OCI-LY7 (cell line): Measurements from ENCODE around the gene CYP19A1. TPM values are rescaled to one million over a fixed set of nuclear protein-coding genes. Genes with fewer than 3 reads are reported as not detected.

Experiments
- BruUV-seq: library from RNA; stranded (reverse); fragments of 400-500 nt; replicated peaks from 2 replicates; lab custom pipeline; 2021; lab: Mats Ljungman, UMichigan
- CTCF ChIA-PET: fragments of 300-600 bp; sonication (Branson Sonifier 250); formaldehyde crosslinking; loops from one replicate; lab custom pipeline; 2022; ENCODE audit warnings: antibody characterized with exemption; ENCODE audit not compliant: unreplicated experiment; lab: Charles Lee
- POLR2A ChIA-PET: fragments of 300-600 bp; sonication (Branson Sonifier 250); formaldehyde crosslinking; loops from one replicate; lab custom pipeline; 2022; ENCODE audit warnings: antibody characterized with exemption; lab: Charles Lee
- DNase-seq: peaks from one replicate; pipeline ENCODE4 v3.0.0-alpha.2; 2015; ENCODE audit warnings: low spot score
- H2AFZ ChIP-seq: fragments of 200-600 bp; sonication (generic), shearing (Covaris generic); 2 replicates; pipeline ENCODE4 v1.6.1; 2014; ENCODE audit warnings: mild to moderate bottlenecking, antibody characterized with exemption, low read length, moderate library complexity
- H3K27ac ChIP-seq: fragments of 200-600 bp; sonication (generic); 2 replicates; pipeline ENCODE4 v1.5.1; 2014; ENCODE audit warnings: mixed run types, low read depth, mild to moderate bottlenecking, moderate library complexity, low read length, inconsistent platforms; ENCODE audit not compliant: poor library complexity, severe bottlenecking
- H3K36me3 ChIP-seq: fragments of 200-600 bp; sonication (generic); 2 replicates; pipeline ENCODE4 v1.6.1; 2014; ENCODE audit warnings: mild to moderate bottlenecking, antibody characterized with exemption, low read length, moderate library complexity, mixed read lengths; ENCODE audit not compliant: insufficient read depth
- H3K4me1 ChIP-seq: fragments of 200-600 bp; sonication (generic); 2 replicates; pipeline ENCODE4 v1.5.1; 2014; ENCODE audit warnings: mild to moderate bottlenecking, low read length; ENCODE audit not compliant: insufficient read depth, poor library complexity, severe bottlenecking
- H3K4me2 ChIP-seq: fragments of 200-600 bp; sonication (generic); 2 replicates; pipeline ENCODE4 v1.6.1; 2014; ENCODE audit warnings: mild to moderate bottlenecking, low read length
- H3K4me3 ChIP-seq: fragments of 200-600 bp; sonication (generic); 2 replicates; pipeline ENCODE4 v1.5.1; 2014; ENCODE audit warnings: mild to moderate bottlenecking, low read depth, low read length; ENCODE audit not compliant: poor library complexity, severe bottlenecking
- H3K79me2 ChIP-seq: fragments of 200-600 bp; sonication (generic); 2 replicates; pipeline ENCODE4 v1.6.1; 2016; ENCODE audit warnings: low read depth, mild to moderate bottlenecking, low read length, moderate library complexity, mixed read lengths; ENCODE audit not compliant: insufficient read depth
- H3K9me2 ChIP-seq: fragments of 200-600 bp; sonication (generic); 2 replicates; pipeline ENCODE4 v1.6.1; 2016; ENCODE audit warnings: mild to moderate bottlenecking, low read length, mixed read lengths; ENCODE audit not compliant: insufficient read depth
- H3K9me3 ChIP-seq: fragments of 200-600 bp; sonication (generic); 2 replicates; pipeline ENCODE4 v1.6.1; 2014; ENCODE audit warnings: mild to moderate bottlenecking, mixed run types, low read length, mixed read lengths
- H4K20me1 ChIP-seq: fragments of 200-600 bp; sonication (generic); 2 replicates; pipeline ENCODE4 v1.6.1; 2014; ENCODE audit warnings: mild to moderate bottlenecking, antibody characterized with exemption, low read length, moderate library complexity, mixed read lengths; ENCODE audit not compliant: insufficient read depth
- EZH2phosphoT487 ChIP-seq: fragments of 200-600 bp; sonication (generic); IDR thresholded peaks from 2 replicates; pipeline ENCODE4 v1.6.1; 2018; ENCODE audit warnings: low read depth, borderline replicate concordance, mild to moderate bottlenecking, mixed run types, antibody characterized with exemption, low read length, moderate library complexity, mixed read lengths
- intact Hi-C: fragments of 100-400 bp; cut with micrococcal nuclease; formaldehyde crosslinking; loops from one replicate; pipeline ENCODE4 v1.10.0; 2022; ENCODE audit not compliant: unreplicated experiment
- total RNA-seq, 2 experiments: library from RNA; depleted of rRNA in 1 of 2; stranded (reverse); fragments of >200 nt in 1 of 2; shearing (Covaris generic) in 1 of 2; gene quantifications; 2 replicates each; pipeline ENCODE4 v1.2.3, GENCODE V29; 2014 to 2022
- TF ChIP-seq, protein P1 (sequence below): fragments of 200-600 bp; sonication (generic); conservative IDR thresholded peaks from 2 replicates; pipeline ENCODE4 v1.5.1; 2014; ENCODE audit warnings: mild to moderate bottlenecking, antibody characterized with exemption, low read length, moderate library complexity, mixed read lengths

CYP19A1 gene
- total RNA-seq, 2 experiments from 2014 or later, result 0.13 TPM; not detected in 1

DNA sequence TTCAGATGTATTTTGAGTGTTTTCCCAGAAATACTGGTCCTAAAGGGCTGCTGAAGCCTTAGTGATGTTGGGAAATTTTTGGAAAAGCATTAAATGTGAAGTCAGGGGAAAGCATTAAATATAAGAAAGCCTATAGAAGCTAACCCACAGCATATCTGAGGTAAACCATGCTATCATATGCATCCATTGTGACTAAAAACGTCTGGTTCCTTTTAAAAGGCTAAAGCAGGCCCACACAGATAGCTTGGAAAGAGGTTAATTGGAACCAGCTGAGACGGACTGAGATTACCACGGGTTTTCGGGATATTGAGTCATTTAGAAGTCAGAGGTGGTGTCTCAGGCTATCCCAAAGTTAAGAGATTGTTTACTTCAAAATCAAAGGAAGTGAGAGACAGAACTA is 78.2 kb downstream of the CYP19A1 start:
- Histone ChIP-seq H4K20me1 (no peaks in the 10 kb centered on the region), H3K36me3 (no peaks in the 10 kb centered on the region), H2AFZ (no peak overlapping the region), H3K27ac (no peak overlapping the region), H3K9me2 (no peaks in the 10 kb centered on the region), H3K4me3 (no peak overlapping the region), H3K4me2 (no peak overlapping the region), H3K9me3 (no peaks in the 10 kb centered on the region), H3K79me2 (no peaks in the 10 kb centered on the region), H3K4me1 (no peaks in the 10 kb centered on the region)
- ChIA-PET CTCF (no interaction called here), POLR2A (no interaction called here)
- DNase-seq, result no peak
- intact Hi-C loops, result no loop called here
- no TSS peak for BruUV-seq
- TF ChIP-seq EZH2phosphoT487, result no peak
- TF ChIP-seq, protein P1, sequence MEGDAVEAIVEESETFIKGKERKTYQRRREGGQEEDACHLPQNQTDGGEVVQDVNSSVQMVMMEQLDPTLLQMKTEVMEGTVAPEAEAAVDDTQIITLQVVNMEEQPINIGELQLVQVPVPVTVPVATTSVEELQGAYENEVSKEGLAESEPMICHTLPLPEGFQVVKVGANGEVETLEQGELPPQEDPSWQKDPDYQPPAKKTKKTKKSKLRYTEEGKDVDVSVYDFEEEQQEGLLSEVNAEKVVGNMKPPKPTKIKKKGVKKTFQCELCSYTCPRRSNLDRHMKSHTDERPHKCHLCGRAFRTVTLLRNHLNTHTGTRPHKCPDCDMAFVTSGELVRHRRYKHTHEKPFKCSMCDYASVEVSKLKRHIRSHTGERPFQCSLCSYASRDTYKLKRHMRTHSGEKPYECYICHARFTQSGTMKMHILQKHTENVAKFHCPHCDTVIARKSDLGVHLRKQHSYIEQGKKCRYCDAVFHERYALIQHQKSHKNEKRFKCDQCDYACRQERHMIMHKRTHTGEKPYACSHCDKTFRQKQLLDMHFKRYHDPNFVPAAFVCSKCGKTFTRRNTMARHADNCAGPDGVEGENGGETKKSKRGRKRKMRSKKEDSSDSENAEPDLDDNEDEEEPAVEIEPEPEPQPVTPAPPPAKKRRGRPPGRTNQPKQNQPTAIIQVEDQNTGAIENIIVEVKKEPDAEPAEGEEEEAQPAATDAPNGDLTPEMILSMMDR, result no peak

DNA sequence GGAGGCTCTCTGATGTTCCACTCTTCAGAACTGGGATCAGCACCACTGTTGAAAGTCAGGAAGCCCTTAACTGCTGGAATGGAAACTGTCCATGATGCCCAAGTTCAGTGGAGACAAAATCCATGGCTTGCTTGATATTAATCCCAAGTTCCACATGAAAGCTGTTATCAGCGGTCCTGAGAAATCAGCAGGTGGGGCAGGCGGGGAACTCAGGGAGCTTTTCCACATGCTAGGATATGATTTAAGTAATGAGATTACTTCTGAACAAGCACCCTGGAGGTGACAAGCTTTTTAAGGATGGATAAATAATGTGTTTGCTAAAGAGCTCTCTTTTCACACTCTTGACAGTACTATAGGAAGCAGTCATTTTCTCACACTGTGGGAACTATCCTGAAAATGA is 82.9 kb downstream of the CYP19A1 start:
- H3K9me2 ChIP-seq, result no peaks in the 10 kb centered on the region
- H3K79me2 ChIP-seq, result no peaks in the 10 kb centered on the region
- no peak overlapping the region for H2AFZ ChIP-seq
- H3K9me3 ChIP-seq, result no peaks in the 10 kb centered on the region
- POLR2A ChIA-PET, result no interaction called here
- no peaks in the 10 kb centered on the region for H3K4me1 ChIP-seq
- CTCF ChIA-PET, result no interaction called here
- intact Hi-C loops, result no loop called here
- H4K20me1 ChIP-seq, result no peaks in the 10 kb centered on the region
- no peaks in the 10 kb centered on the region for H3K36me3 ChIP-seq
- H3K27ac ChIP-seq, result no peak overlapping the region
- DNase-seq, result no peak
- no peak overlapping the region for H3K4me3 ChIP-seq
- TF ChIP-seq EZH2phosphoT487, result no peak
- TF ChIP-seq, protein P1, result no peak
- BruUV-seq, result no TSS peak
- no peak overlapping the region for H3K4me2 ChIP-seq

DNA sequence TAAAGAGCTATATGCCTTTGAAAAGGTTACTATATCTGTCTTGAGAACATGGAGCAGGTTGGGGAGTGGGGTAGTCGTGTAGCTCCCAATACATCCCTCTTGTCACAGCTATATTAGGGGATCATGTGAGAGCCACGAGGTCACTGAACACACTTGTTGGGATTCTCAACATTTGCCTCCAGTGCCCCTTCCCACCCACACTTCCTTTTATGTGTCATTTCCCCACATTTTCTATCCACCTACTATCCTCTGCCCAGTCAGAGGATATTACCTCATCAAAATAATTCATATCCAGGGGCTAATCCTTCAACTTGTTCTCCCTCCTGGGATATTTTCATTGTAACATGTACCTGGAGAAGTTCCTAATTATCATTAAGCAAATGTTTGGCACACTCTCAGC is 85.0 kb downstream of the CYP19A1 start:
- intact Hi-C loops, result no loop called here
- Histone ChIP-seq H3K36me3 (no peaks in the 10 kb centered on the region), H3K27ac (no peak overlapping the region), H3K9me2 (no peaks in the 10 kb centered on the region), H2AFZ (no peak overlapping the region), H4K20me1 (no peaks in the 10 kb centered on the region), H3K79me2 (no peaks in the 10 kb centered on the region), H3K4me1 (no peaks in the 10 kb centered on the region), H3K4me3 (no peak overlapping the region), H3K4me2 (no peak overlapping the region), H3K9me3 (no peaks in the 10 kb centered on the region)
- CTCF ChIA-PET, result no interaction called here
- DNase-seq, result no peak
- TF ChIP-seq, protein P1, result no peak
- TF ChIP-seq EZH2phosphoT487, result no peak
- POLR2A ChIA-PET, result no interaction called here
- BruUV-seq, result no TSS peak
